HEK293T (cell line): ENCODE results near the gene MSRB3.

Experiments used
- BHLHE40 ChIP-seq: fragments of 450-650 bp; IDR thresholded peaks from 2 replicates; pipeline ENCODE4 v1.6.1; 2016; ENCODE audit warnings: mild to moderate bottlenecking, moderate library complexity, borderline replicate concordance
- CTBP1 ChIP-seq: fragments of 450-650 bp; IDR thresholded peaks from 2 replicates; pipeline ENCODE4 v1.6.1; 2016; ENCODE audit warnings: borderline replicate concordance
- FOXA1 ChIP-seq: fragments of 450-650 bp; IDR thresholded peaks from 2 replicates; pipeline ENCODE4 v1.6.1; 2016; ENCODE audit warnings: mild to moderate bottlenecking
- FOXK2 ChIP-seq: fragments of 450-650 bp; IDR thresholded peaks from 2 replicates; pipeline ENCODE4 v1.6.1; 2016; ENCODE audit warnings: mild to moderate bottlenecking
- HDGF ChIP-seq: fragments of 450-650 bp; IDR thresholded peaks from 2 replicates; pipeline ENCODE4 v1.6.1; 2017; ENCODE audit warnings: antibody characterized with exemption, borderline replicate concordance
- L3MBTL2 ChIP-seq: fragments of 450-650 bp; conservative IDR thresholded peaks from 2 replicates; pipeline ENCODE4 v1.6.1; 2016; ENCODE audit warnings: mild to moderate bottlenecking
- LEF1 ChIP-seq: fragments of 450-650 bp; IDR thresholded peaks from 2 replicates; pipeline ENCODE4 v1.6.1; 2017; ENCODE audit warnings: mild to moderate bottlenecking, borderline replicate concordance
- NFRKB ChIP-seq: fragments of 450-650 bp; IDR thresholded peaks from 2 replicates; pipeline ENCODE4 v1.6.1; 2016; ENCODE audit warnings: mild to moderate bottlenecking, moderate library complexity
- PKNOX1 ChIP-seq: fragments of 450-650 bp; IDR thresholded peaks from 2 replicates; pipeline ENCODE4 v1.6.1; 2016
- SP1 ChIP-seq: fragments of 450-650 bp; IDR thresholded peaks from 2 replicates; pipeline ENCODE4 v1.6.1; 2017
- SUZ12 ChIP-seq: fragments of 450-650 bp; IDR thresholded peaks from 2 replicates; pipeline ENCODE4 v1.6.1; 2016; ENCODE audit warnings: mild to moderate bottlenecking
- TARDBP ChIP-seq: fragments of 450-650 bp; IDR thresholded peaks from 2 replicates; pipeline ENCODE4 v1.6.1; 2016

- TF ChIP-seq BHLHE40, result no peak
- no peak for TF ChIP-seq L3MBTL2
- no peak for TF ChIP-seq SUZ12
- TF ChIP-seq FOXA1, result no peak
- TF ChIP-seq CTBP1, result no peak
- TF ChIP-seq NFRKB, result no peak
- no peak for TF ChIP-seq SP1
- no peak for TF ChIP-seq LEF1
- no peak for TF ChIP-seq HDGF
- TF ChIP-seq PKNOX1, result no peak
- TF ChIP-seq TARDBP, result no peak
- no peak for TF ChIP-seq FOXK2
Measured at GRCh38 chr12:65259501-65259900, 19.0 kb upstream of the MSRB3 start.
